ENCODE measurements around the gene ATP1B3.

- TF ChIP-seq CTCF (IDR thresholded peaks at IDR 0.05; ENCODE audit: insufficient read depth, low read depth, low read length) (no peak), EZH2 (IDR thresholded peaks at IDR 0.05; ENCODE audit: insufficient read depth, low read length) (no peak)
Measured at GRCh38 chr3:141862279-141862816, 14.1 kb upstream of the ATP1B3 start.
